Raji (cell line): ENCODE data around the gene TM4SF4.

Experiments
- POLR2A ChIP-seq: IDR thresholded peaks from 2 replicates; pipeline ENCODE4 v1.6.1; 2011; ENCODE audit warnings: low read depth, low read length, control low read depth; ENCODE audit not compliant: insufficient read depth

TM4SF4 gene

DNA sequence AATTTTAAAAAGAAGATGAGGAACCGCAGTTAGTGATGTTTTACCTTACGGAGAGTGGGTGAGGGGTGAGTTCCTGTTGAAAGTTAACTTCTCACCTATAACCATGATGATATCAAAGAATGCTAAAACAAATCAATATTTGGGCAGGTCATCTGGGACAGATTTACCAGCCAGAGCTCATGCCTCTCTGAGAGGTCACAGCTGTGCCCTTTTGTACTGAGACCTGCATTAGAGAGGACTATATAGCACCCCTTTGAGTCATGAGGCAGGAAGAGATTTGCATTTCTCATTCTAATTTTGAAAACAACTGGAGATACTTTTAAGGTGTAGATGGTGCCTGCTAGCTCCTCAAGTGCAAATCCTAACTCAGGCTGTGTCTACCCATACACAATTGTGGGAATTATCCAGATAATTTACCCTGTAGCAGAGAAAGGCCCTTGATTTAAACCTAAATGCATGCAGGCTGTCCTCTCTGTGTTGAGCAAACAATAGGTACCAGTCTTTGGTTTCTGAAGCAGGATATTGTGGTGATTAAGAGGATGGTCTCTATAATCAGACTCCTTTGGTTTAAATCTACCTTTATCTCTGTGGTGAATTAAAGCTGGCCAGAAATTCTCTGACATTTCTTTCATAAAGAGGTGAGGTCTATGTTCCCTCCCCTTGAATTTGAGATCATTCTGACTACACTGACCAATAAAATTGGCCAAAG is 5.8 kb upstream of the TM4SF4 start:
- TF ChIP-seq POLR2A, result no peak

GRCh38 chr3:149470381-149470780 is 4.1 kb upstream of the TM4SF4 start:
- no peak for TF ChIP-seq POLR2A

- no peak for TF ChIP-seq POLR2A
Observed at GRCh38 chr3:149472030-149472797, 2.3 kb upstream of the TM4SF4 start.

GRCh38 chr3:149473357-149474249 is 894 bp upstream of the TM4SF4 start:
- TF ChIP-seq POLR2A, result no peak

DNA sequence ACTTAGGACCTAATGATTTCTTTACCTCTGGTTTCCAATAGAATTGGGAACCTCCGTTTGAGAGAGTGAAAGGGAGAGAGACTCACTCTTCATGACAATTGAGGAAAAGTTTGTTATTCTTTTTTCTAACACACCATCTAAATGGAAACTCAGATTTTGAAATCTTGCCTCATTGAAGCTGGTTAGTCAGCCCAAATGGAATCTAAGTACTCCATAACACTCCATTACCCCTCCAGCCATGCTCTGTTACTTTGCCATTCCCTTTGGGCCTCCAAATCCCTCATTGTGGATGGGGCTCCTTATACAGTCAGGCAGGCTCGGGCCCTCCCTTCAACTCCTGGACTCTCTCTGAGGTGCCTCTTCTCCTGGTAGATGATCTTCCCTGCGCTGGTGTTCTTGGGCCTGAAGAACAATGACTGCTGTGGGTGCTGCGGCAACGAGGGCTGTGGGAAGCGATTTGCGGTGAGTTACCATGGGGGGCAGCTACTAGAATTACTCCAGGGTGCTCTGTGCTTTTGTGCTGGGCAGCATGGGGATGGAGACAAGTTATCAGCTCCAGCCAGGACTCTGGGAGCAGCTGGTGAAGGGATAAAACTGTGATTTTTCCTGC is 1.1 kb downstream of the TM4SF4 start:
- no peak for TF ChIP-seq POLR2A

DNA sequence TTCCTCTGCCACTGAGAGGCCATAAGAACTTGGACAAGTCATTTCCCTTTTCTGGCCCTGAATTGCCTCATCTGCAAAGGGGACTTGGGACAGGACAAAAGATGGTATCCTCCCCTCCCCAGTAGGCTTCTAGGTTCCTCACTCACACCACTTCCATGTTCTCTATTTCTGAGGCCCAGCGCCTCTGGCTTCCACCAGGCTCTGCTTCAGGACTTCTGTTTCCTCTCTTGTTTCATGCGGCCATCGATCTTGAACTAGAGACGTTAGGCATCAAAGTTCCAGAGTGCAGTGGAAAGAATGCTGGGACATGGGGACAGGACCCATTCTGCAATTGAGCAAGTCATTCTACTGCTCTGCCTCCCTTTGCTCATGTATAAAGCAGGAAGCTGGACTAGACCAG is 1.7 kb downstream of the TM4SF4 start:
- TF ChIP-seq POLR2A, result no peak

- no peak for TF ChIP-seq POLR2A
Observed at GRCh38 chr3:149479621-149480325, 5.3 kb downstream of the TM4SF4 start.

DNA sequence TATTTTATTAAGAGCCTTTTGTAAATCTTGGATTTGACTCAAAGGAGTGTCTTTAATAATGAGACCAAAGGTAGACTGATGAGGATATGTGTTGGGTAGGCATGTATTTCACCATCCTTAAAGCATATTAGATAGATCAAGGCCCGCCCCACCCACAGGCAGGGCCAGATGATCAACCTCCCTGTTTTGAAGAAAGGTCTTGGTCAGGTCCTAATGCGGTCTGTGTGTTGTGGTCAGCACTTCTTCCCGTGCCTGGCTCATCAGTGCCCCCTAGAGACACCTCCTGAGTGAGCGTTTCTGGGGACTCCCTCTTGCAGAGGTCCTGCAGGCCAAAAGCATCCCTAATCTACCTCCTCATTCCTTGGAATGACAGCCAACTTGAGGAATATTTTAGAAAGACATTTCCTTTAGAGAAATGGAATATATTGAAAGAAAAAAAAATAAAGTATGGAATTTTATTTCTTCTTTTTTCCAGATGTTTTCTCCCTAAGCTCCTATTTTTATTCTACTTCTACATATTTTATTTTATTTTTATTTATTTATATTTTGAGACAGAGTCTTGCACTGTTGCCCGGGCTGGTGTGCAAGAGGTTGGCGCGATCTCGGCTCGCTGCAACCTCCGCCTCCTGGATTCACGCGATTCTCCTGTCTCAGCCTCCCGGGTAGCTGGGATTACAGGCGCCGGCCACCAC is 6.0 kb downstream of the TM4SF4 start:
- TF ChIP-seq POLR2A, result no peak

- no peak for TF ChIP-seq POLR2A
Observed at GRCh38 chr3:149481056-149481455, 6.6 kb downstream of the TM4SF4 start.

GRCh38 chr3:149481491-149481890 is 7.0 kb downstream of the TM4SF4 start:
- TF ChIP-seq POLR2A, result no peak

DNA sequence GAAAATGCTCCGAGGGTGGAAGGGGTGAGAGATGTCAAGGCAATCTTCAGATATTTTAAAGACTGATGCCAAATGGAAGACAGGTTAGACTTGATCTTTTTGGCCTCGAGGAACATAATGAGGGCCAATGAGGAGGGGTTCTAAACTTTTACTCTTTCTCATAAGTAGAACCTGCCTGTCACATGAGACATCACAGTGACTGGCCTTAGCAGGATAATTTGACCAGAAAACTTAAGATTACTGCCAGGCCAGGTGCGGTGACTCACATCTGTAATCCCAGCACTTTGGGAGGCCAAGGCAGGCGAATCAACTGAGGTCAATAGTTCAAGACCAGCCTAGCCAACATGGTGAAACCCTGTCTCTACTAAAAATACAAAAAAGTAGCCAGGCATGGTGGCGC is 12.2 kb downstream of the TM4SF4 start:
- TF ChIP-seq POLR2A, result no peak

GRCh38 chr3:149487598-149488197 is 13.2 kb downstream of the TM4SF4 start:
- no peak for TF ChIP-seq POLR2A

DNA sequence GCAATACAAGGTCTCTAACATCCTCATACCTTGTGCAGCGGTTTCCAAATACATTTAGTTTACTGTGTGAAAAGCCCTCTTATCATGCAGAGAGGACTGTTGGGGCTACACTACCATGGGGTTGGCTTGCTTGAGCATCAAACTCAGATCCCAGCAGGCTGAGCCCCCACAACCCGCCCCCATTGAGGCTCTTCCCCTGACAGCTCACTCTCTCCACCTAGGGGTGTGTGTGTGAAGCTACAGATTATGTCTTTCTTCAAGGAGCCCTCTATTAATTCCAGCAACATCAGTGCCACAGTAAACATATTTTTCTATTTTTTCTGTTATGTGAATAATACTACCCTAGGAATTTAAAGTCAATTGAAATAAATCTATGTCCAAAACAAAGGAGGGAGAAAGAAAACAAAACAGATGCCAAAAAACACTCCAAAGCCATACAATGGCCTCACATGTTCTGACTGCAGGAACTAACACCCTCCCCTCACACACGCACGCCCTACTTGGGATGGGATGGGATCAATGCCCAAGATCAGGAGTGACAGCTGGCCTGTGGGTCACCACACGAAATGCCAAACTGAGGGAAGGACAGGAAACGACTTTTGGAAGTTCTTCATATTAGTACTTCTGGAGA is 14.7 kb downstream of the TM4SF4 start:
- TF ChIP-seq POLR2A, result no peak
